GM12891 (cell line): ENCODE data around the gene MRPL20.

ENCODE experiments used
- POLR2A ChIP-seq: IDR thresholded peaks from 2 replicates; pipeline ENCODE4 v1.6.1; 2011; ENCODE audit warnings: low read depth, low read length, control low read depth
- POU2F2 ChIP-seq: IDR thresholded peaks from 2 replicates; pipeline ENCODE4 v1.6.1; 2011; ENCODE audit warnings: low read depth, mild to moderate bottlenecking, control low read depth, low read length, moderate library complexity

- TF ChIP-seq POU2F2 (no peak), POLR2A (no peak)
Measured at GRCh38 chr1:1427820-1428148, 20.7 kb upstream of the MRPL20 start.
